Measurements from ENCODE around the gene FAM47C.
"Not testable (repeated sequence)": the region's sequence is repeated elsewhere in the genome, so short reads cannot be mapped to it uniquely, and the experiment has no call there.

Gene FAM47C

DNA sequence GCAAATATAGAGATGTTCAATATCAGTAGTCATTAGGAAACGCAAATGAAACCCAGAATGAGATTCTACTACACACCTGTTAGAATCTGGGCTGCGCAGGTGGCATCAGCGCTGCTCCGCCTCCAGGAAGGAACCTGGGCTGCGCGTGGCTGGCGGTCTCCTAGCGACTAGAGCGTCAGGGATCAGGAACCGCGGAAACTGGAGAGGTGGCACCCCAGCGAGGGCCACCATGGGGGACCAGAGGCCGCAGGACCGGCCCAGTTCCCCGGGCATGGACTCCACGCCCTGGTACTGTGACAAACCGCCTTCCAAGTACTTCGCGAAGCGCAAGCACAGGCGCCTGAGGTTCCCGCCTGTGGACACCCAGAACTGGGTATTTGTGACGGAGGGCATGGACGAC, at the start of gene FAM47C:
TSS of gene FAM47C (plus strand) at position 185 of the 400 bp plus-strand sequence. CDS start at position 230, 45 bp downstream.
- DNase-seq (ENCODE audit: low spot score): not testable (repeated sequence)

DNA sequence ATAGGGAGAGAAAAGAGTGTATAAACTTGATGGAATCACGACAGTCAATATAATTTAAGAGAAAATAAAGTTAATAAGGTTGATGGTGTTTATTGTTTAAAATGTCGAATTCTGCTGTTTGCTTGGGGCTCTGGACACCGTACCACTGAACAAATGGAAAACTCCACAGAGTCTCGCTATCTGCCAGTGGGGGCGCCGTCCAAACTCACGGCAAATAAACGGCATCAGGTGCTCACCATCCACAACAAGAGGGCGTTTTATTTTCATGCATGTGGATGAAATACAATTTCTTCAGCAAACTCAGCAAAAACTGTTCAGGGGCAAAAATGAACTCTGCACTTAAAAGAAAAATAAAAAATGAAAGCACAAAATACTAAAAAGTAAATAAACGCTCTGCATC, 46.6 kb upstream of the FAM47C start:
- no peak for DNase-seq (ENCODE audit: low spot score)

DNA sequence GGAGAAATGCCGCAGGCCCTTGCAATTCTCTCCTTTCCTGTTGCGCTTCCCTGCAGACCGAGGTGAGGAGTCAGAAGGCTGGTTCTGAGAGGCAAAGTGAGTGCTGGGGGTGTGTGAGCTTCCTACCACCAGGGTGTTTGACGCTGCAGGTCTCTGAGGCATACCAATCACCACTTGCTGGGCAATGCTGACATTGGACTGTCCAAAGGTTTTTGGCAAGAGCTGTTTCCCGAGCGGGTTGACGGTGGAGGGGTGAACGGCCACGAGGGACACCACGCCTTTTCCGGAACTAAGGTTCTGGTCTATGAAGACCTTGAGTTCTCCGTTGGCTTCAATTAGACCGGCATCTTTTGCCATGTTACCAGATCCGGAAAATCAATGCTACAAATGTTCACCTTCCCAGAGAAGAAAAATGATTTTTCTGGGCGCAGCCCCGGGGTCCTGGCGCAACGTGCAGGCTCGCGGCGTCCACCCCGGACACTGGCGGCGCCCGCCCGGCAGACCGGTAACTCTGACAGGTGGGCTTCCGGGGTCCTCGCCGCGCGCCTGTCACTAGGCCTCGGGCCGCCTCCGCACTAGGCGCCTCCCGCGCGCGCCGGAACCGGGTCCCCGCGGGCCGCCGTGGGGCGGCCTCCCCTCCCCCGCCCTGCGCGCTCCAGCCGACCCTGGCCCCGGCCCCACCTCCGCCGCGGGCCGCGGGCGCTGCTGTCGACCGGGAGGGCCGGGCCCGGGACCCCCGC, 44.9 kb upstream of the FAM47C start:
- no peak for DNase-seq (ENCODE audit: low spot score)

DNA sequence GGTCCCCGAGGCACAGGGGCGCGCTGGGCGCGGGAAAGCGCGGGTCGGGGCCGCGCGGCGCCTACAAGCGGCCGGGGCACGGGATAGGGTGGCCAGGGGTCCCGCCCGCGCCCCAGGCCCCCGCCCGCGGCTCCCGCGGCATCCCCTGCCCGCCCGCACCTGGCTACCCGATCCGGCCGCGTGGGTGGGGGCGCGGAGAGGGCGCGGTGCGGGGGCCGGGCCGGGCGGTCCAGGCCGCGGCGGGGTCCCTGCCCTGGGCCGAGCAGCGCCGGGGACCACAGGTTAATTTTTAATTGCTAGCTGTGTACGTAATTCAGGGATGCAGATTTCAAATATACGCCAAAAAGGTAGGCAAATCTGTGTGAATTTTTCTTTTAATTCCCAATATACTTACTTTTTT, 44.3 kb upstream of the FAM47C start:
- no peak for DNase-seq (ENCODE audit: low spot score)

DNA sequence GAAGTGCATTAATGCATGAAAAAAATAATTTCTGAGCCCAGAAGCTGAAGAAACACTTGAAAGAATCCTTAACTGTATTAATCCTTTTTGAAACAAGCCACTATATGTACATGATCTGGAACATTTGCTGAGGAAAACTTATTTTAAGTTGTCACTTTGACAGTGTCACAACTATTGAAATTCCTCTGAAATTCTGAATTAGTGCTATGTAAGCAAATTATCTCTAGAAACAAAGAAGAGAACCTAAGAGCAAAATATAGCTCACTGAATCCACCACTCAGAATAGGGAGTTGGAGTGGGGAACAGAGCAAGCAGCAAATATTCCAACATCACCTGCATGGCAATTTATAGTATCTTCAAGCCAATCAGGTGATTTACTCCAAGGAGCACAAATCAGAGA, 34.6 kb upstream of the FAM47C start:
- DNase-seq (ENCODE audit: low spot score): no peak

DNA sequence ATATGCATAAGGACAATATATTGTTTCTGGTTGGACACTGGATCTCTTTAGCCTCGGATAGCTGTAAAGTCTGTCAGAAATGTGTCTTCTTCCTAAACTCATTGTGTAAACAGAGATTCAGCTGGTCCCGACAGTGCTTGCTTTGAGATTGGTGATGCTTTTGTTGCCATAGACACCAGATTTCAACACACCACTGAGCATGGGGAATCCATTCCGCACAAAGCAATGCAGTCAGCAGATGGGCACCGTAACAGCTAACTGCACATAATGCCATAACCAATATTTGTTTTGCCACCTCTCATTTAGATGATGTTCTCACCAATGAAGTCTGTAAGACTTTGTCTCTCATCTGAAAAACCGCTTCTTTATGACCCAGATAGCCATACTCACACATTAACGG, 33.3 kb upstream of the FAM47C start:
- no peak for DNase-seq (ENCODE audit: low spot score)

DNA sequence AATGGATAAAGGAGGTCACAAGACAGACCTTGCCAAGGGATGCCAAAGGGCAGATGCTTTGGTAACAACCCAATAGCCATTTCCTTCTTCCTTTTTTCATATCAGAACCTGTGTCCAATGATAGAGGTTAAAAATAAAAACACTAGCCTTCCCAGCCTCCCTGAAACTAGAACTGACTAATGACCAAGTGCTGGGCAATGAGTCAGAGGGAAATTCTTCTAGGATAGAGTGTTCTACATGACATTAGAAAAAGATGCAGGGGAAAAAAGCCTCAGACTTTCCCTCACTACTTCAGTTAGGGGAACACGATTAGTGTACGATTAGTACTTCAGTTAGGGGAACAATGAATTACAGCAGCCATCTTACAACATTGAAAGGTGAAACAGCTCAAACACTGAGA, 29.3 kb upstream of the FAM47C start:
- no peak for DNase-seq (ENCODE audit: low spot score)

DNA sequence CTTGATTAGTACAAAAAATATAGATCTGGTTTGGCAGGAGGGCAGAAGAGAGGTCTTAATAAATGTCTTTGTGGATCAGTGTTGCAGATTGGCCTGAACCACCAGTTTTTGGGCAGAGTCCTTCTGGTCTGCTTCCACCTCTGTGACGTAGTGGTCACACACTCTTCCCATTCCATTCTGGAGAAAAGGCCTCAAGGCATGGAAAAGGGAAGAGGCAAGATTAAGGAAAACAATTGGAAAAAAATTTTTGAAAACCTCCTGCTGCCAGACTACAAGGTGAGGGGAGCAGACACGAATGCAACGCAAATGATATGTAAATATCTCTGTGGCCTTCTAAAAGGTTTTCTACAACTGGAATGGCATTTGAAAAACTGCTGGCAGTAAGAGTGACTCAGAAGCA, 24.3 kb upstream of the FAM47C start:
- DNase-seq (ENCODE audit: low spot score): no peak

DNA sequence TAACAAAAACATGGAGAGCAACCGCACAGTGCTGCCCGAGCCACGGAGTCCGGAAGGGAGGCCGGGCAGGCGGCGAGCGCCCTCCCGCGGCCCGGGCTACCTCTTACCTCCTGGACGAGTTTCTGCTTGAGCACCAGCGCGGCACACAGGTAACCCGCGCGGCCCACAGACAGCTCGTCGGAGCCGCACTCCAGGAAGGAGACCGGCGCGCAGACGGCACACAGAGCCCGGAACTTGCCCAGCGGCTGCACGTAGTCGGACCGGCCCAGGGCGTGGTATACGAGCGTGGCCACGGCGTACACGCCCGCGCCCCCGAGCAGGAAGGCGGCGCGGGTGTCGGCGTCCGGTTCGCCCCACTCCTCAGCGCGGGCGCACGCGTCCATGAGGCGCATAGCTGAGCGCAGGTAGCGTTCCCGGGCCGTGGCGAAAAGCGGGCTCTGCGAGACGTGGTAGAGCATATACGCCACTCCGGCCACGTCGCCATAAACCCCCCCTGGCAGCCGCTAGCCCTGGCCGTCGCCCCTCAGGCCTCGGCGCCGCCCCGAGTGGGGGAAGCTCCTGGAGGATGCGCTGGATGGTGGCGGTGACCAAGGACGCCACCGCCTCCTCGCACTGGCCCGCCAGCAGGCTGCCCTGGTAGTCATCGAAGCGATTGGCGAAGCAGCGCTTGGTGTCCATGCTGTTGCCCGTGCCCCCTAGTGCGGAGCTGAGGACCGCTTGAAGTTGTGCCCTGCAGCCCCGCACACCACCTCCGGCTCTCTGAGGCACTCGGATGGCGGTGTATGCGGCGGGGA, 22.6 kb upstream of the FAM47C start:
- not testable (repeated sequence) for DNase-seq (ENCODE audit: low spot score)

DNA sequence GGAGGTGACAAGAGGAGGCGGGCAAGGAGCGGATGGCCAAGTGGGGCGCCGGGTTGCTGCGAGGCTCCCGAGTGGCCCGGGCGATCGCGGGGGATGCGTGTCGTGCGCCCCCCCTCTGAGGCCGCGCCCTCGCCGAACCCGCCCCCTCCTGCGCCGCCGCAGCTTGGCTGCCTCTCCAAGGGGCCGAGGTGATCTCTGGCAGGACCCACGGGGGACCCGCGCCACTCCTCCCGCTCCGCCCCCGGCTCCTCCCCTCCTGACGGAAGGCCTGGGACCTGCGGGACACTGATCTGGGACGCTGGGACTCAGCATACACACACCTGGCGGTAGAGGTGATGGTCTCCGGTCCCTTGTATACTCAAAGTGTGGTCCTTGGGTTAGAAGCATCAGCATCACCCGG, 21.9 kb upstream of the FAM47C start:
- DNase-seq (ENCODE audit: low spot score): no peak

DNA sequence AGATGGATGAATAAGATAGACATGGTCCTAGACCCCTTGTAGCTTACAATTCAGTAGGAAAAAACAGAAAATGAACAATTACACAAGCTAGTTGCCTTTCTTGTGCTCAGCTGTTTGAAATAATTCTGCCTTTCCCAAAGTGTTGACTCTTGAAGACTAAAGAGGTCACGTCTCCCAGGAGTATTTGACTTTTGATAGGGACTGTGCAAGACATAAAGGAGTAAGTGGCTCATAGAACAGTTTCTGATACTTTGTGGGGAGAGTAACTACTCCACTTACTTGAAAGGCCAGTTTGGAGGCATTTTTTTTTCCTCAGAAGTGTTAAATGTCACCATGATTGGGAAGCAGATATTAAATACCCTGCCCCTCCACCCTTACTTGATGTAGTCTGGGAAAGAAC, 21.0 kb upstream of the FAM47C start:
- not testable (repeated sequence) for DNase-seq (ENCODE audit: low spot score)

DNA sequence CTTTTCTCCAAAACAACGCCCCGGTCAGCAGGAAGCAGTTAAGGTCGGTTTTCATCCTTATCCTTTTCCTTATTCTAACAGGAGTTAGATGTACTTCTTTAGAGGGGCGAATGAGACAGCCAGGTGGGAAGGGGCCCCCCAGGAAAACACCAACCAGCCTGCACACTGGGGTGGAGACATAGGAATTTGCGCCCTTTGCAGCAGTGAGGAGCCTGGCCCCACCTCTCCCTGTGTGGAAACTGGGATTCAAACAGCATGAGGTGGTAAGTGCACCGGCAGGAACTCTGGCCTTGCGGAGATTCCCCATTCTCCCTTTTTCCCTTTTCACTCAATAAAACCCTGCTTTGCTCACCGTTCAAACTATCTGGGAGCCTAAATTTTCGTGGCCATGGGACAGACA, 8.0 kb upstream of the FAM47C start:
- DNase-seq (ENCODE audit: low spot score): no peak

DNA sequence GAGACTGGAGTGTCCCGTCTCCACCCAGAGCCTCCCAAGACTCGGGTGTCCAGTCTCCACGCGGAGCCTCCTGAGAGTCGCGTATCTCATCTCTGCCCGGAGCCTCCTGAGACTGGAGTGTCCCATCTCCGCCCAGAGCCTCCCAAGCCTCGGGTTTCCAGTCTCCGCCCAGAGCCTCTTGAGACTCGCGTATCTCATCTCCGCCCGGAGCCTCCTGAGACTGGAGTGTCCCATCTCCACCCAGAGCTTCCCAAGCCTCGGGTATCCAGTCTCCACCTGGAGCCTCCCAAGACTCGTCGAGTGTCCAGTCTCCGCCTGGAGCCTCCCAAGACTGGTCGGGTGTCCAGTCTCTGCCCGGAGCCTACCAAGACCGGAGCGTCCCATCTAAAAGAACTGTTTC, 2.3 kb downstream of the FAM47C start:
- no peak for DNase-seq (ENCODE audit: low spot score)

DNA sequence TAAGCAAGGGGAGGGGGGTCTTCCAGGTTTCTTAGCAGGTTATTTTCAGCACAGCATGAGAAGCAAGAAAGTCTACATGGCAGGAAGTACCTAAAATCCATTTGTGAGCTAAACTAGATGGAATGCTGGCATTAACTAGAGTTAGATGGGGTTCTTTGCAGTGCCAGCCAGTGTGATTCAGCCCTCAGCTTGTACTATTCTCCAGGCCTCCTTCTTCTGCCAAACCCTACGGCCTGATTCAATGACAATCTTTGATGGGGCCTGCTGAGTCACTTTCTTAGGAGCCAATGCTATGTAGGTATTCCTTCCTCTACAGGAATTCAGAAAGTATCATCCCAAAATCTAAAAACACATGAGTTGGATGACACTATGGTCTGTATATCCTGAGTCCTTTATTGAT, 26.1 kb downstream of the FAM47C start:
- DNase-seq (ENCODE audit: low spot score): not testable (repeated sequence)

DNA sequence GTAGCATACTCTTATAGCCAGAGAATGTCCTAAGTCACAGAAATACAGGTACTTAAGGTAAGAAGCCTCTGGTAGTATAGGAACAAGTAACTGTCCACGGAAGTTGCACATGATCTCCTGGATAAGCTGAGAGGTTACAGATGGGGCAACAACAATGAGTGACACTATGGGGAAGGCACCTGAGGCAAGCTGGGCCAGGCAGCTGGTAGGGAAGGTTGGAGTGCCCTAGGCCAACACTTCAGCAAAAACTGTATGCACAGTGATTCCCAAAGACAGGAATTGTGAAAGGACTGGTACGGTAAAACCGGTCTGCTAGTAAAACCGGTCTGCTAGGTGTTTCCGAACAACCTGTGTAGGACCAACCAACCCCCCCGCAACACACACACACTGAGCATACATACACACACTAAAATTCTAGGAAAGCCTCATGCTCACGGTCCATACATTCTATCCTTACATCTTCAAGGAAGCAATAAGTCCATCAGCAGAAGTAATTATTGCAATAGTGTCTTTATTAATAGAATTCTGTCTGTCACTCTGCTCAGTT, 28.6 kb downstream of the FAM47C start:
- DNase-seq (ENCODE audit: low spot score): not testable (repeated sequence)

DNA sequence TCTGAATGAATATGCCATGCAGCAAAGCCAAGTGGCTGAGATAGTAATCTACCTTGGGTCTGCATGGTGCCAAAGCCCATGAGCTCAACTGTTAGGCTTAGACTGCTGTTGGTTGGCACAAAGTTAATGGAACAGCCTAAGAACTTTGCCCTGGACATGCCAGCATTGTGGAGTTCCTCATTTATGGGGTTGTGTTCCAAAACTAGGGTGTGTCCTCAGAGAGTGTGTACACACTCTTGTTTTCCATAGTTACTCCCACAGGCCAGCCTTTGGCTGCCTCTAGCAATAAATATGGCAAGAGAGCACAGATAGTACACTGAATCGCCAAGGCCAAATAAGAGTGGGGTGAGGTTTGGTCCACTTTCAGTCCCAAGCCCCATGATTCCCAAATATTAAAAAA, 30.6 kb downstream of the FAM47C start:
- not testable (repeated sequence) for DNase-seq (ENCODE audit: low spot score)

DNA sequence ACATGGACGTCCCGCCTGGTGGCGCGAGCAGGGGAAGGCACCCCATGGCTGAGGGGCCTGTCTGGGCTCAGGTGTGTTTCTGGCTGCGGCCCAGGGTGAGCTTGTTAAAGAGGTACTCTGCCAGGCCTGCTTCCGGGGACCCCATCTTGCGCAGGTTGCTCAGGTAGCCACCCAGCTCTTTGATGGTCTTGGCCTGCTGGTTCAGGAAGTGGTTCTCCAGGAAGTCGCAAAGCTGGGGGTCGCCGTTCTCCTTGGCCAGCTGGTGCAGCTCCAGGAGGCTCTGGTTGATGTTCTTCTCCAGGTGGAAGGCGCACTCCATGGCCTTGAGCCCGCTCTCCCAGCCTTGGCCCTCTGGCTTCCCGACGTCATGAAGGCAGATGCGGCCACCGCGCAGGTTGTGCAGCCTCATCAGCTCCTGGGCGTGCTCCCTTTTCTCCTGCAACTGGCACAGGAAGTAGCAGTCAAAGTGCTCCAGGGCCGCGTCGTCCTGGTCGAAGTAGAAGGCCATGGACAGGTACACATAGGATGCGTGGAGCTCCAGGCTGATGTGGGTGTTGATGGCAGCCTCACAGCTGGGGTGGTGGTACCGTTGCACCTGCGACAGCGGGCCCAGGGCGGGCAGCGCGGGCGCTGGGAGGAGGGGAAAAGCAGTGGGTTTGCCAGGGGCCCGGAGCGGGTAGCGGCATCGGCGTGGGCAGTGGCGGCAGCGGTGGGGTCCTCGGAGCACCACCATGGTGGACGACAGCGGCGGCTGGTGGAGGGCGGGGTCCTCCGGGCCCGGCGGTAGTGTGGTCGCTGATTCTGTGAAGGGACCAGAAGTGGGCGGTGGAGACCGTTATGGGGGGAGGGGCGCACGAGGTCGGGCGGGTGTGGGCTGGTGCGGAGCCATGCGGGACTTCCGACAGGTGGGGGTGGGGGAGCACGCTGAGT, 35.1 kb downstream of the FAM47C start:
- DNase-seq (ENCODE audit: low spot score): not testable (repeated sequence)

DNA sequence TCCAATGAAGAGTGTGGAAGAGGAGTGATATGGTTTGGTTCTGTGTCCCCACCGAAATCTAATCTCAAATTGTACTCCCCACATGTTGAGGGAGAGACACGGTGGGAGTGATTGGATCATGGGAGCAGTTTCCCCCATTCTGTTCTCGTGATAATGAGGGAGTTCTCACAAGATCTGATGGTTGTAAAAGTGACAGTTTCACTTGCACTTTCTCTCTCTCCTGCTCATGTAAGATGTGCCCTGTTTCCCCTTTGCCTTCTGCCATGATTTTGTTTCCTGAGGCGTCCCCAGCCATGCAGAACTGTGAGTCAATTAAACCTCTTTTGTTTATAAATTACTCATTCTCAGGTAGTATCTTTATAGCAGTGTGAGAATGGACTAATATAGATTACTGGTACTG, 39.6 kb downstream of the FAM47C start:
- no peak for DNase-seq (ENCODE audit: low spot score)

DNA sequence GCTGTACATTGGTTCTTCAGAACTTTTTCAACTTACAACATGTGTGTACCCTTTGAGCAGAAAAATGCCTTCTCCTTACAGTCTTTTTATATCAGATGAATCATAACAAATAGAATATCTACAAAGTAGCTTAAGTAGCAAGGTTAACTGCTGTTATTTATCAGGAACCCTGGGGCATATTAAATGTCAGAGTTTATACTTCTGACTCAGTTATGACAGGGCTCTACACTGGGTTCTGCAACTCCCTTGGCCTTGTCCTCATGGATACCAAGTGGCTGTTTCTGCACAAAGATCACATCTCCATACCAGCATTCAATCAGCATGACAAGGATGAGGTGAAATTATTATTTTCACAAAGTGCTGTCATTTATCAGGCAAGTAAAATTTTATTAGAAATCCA, 49.4 kb downstream of the FAM47C start:
- DNase-seq (ENCODE audit: low spot score): not testable (repeated sequence)

DNA sequence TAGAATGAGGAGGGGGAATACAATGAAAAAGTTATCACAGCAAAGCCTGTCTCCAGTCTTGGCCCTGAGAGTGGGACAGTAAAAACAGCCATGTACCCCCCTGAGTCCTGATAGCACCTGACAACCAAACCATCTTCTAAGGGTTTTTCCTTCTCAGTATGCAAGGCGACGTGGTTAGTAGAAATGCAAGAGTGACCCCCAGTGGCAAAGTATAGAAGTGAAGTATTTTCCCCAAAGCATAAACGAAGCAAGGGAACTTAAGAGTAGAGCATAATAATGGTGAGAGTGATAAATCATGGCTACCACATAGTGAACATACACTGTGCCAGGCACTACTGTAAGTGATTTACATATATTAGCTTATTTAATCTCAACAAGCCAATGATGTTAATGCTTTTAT, 52.8 kb downstream of the FAM47C start:
- peak; percentile 38 for DNase-seq (ENCODE audit: low spot score)
